Cardiac fibroblast (primary cell): ENCODE measurements around the gene PAK5.

ENCODE experiments used
- DNase-seq, 2 donors: peaks; one replicate each; pipeline versions ENCODE4 v3.0.0 to v3.0.0-alpha.2; 2010; ENCODE audit warnings: low read depth in 2 of 2
- H3K4me3 ChIP-seq, 2 donors: replicated peaks in 1 of 2; 1 replicate in 1 of 2; 2 replicates in 1 of 2; pipeline ENCODE4 v1.5.1; 2011; ENCODE audit warnings: low read depth in 2 of 2, low read length in 2 of 2, mild to moderate bottlenecking in 2 of 2, moderate library complexity in 1 of 2
- TF ChIP-seq, protein P1 (sequence below): IDR thresholded peaks from one replicate; pipeline ENCODE4 v1.5.1; 2011; ENCODE audit warnings: low read depth, mild to moderate bottlenecking, low read length, inconsistent platforms

Gene PAK5

DNA sequence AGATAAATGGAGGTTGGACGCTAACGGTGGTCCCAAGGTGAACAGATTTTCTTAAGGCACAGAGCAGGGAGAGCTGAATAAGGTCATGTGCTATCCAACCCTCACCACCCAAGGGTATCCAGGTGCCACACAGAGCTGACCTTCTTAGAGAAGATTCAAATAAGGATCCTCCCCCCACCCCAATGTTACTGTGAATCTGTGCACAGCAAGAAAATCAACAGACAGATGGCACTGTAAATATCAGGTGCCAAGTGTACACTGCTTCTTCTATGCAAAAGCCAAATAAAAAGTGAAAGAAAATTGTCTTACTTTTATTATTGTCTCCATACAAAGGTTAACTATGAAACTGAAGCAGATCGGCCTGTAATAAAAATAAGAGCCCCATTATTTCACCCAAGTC, 96.9 kb downstream of the PAK5 start:
- no peak overlapping the region for H3K4me3 ChIP-seq
- TF ChIP-seq, protein P1, sequence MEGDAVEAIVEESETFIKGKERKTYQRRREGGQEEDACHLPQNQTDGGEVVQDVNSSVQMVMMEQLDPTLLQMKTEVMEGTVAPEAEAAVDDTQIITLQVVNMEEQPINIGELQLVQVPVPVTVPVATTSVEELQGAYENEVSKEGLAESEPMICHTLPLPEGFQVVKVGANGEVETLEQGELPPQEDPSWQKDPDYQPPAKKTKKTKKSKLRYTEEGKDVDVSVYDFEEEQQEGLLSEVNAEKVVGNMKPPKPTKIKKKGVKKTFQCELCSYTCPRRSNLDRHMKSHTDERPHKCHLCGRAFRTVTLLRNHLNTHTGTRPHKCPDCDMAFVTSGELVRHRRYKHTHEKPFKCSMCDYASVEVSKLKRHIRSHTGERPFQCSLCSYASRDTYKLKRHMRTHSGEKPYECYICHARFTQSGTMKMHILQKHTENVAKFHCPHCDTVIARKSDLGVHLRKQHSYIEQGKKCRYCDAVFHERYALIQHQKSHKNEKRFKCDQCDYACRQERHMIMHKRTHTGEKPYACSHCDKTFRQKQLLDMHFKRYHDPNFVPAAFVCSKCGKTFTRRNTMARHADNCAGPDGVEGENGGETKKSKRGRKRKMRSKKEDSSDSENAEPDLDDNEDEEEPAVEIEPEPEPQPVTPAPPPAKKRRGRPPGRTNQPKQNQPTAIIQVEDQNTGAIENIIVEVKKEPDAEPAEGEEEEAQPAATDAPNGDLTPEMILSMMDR, result no peak
- DNase-seq, result no peak

DNA sequence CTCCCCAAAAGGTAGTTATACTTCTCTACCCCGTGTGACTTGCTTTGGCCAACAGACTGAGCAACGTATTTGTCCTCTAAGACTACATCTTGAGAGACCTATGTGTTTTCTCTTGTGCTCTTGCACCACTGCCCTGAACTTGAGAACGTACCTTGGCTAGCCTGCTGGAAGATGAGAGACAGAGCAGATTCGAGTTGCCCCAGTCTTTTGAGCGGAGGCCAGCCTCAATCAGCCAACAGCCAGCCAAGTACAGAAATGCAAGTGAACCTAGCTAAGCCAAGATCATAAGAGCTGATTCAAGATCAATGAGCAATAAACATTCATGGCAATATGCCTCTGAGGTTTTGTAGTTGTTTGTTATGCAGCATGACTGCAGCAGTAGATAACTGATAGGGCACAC, 98.4 kb downstream of the PAK5 start:
- DNase-seq, result no peak
- TF ChIP-seq, protein P1, result no peak
- no peak overlapping the region for H3K4me3 ChIP-seq

DNA sequence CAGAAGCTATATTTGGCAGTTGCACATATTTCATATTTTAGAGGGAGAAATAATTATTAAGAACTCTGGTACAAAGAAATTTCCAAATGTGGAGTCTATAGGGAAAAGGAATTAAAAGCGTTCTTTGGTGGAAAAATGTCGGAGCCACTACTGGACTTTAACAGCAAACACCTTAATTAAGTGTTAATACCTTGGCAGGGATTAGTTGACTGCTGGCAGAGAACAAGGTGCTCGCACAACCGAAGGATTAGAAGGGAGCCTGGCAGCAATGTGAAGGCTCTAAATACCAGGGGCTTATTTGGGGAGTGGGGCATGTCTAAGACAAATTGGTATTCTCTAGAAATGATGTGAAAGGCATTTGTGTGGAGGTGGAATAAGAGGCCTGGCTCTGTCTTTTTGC, 98.9 kb downstream of the PAK5 start:
- TF ChIP-seq, protein P1, result no peak
- DNase-seq, result no peak
- H3K4me3 ChIP-seq, result no peak overlapping the region

DNA sequence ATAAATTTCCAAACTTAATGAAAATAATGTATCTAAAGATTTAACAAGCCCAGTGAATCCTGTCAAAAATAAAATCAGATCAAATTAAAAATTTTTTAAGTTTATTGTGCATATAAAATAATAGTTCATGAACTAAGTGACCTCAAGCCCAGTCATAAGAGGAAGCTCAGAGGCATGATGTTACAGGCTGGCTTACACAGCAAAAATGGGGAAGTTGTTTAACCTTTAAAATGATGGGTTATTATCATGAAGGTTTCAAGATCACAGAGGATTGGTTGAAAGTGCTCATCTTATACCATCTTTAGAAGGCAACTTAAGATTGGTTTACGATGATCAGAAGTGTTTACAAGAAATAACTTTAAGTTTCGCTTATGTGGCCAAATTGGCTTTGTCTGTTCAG, 102.5 kb downstream of the PAK5 start:
- H3K4me3 ChIP-seq, result no peak overlapping the region
- TF ChIP-seq, protein P1, result no peak
- no peak for DNase-seq

DNA sequence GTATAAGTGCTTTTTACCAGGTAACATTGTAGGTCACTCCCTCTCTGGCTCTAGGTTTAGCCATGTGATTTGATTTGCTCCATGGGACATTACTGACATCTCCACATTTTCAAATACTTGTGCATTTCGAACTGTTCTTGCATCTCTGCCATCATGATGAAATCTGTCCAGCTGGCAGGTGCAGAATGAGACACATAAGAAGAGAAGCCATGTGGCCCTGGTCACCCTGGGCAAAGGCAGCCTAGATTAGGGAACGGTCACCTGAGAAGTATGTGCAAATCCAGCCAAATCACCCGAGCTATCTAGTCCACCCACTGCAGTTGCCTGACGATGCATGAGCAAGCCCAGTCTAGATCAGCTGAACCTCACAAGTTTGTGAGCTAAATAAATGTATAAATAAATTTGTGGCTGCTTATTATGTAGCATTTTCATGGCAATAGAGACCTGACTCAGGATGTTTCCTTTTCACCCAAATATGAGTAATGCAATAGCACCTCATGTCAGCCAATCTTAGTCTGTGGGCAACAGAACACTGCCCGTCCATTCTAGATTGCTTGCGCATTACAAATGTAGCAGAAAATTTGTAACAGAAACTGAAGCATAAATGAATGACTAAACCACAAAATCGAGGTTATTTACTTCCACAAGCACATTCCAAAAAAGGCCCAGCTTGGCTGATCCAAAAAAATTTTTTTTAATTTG, 115.2 kb downstream of the PAK5 start:
- DNase-seq, result no peak
- H3K4me3 ChIP-seq, result no peak overlapping the region
- TF ChIP-seq, protein P1, result no peak

DNA sequence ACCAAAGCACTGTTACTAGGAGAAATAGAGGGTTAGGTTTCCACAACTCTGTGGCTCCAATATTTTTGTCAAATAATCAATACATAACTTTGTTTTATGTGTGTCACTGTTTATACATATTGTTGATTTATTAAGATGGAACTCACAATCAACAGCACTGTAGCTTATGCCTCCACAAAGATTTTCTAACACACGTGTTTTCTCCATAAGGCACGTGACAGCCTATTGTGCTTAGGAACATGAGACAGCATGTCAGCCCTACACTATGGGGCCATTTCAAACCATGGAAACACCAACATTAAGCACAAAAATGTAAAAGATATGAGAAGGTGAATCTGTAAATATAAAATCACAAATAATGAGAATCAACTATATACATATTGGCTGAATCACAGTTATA, 127.0 kb downstream of the PAK5 start:
- no peak overlapping the region for H3K4me3 ChIP-seq
- DNase-seq, result no peak
- TF ChIP-seq, protein P1, result no peak

DNA sequence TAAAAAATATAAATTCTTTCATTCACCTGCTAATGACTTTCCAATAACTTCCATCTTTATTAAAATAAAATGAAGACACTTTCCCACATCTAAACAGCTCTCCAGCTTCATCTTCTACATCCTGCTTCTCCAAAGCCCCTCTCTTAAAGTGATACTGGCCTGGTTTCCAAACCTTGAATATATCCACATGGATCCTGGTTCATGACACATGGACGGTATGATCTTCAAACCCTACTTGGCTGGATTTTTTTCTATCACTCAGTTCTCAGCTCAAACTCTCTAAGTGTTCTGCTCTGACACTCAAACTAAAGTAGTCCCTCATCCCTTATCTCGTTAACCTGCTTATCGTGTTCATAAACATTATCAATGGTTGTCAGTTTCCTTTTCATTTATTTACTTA, 128.2 kb downstream of the PAK5 start:
- H3K4me3 ChIP-seq, result no peak overlapping the region
- DNase-seq, result no peak
- TF ChIP-seq, protein P1, result no peak
